ENCODE measurements around the gene LCAT. TPM values are rescaled to one million over a fixed set of nuclear protein-coding genes. Genes with fewer than 3 reads are reported as not detected.

LCAT gene
- total and polyA plus RNA-seq, 2 donors (not counting 1 experiment from before 2014, with no cell fraction given) = 7.6 to 16.3 TPM

GRCh38 chr16:67922221-67922620 is 21.7 kb downstream of the LCAT start:
- Mint-ChIP-seq H3K27ac (no peak overlapping the region), H3K27me3 (no peaks in the 10 kb centered on the region), H3K9me3 (ENCODE audit: insufficient read depth) (no peaks in the 10 kb centered on the region), H3K4me1 (peaks cover 20% of the 10 kb centered on the region), H3K4me3 (no peak overlapping the region)
- DNase-seq = no peak
- CTCF ChIA-PET = interaction anchor here (0.6 kb wide), 1 partner anchor 56 kb away, joined by 3 read pairs; no protein-coding TSS in a partner anchor
- Histone ChIP-seq H3K9ac (ENCODE audit: low read length) (no peak overlapping the region), H3K27me3 (replicated peaks in 1 of 4; ENCODE audit: control extremely low read depth in 1 of 4, control insufficient read depth in 3 of 4, insufficient read depth in 4 of 4, low read length in 3 of 4) (no peaks in the 10 kb centered on the region), H3K4me2 (replicated peaks; ENCODE audit: low read depth, low read length, poor library complexity, severe bottlenecking) (no peak overlapping the region), H3K36me3 (replicated peaks in 1 of 2; ENCODE audit: control extremely low read depth in 1 of 2, control insufficient read depth in 1 of 2, extremely low read depth in 1 of 2, insufficient read depth in 2 of 2, low read length in 1 of 2) (peaks cover 0 to 20% of the 10 kb centered on the region in 2 experiments), H3K79me2 (ENCODE audit: control insufficient read depth, insufficient read depth, low read length) (peaks cover 50% of the 10 kb centered on the region), H3K9me3 (ENCODE audit: control extremely low read depth in 1 of 3, control insufficient read depth in 2 of 3, insufficient read depth in 1 of 3, low read length in 2 of 3) (no peaks in the 10 kb centered on the region), H2AFZ (ENCODE audit: insufficient read depth, low read depth, low read length, poor library complexity, severe bottlenecking) (no peak overlapping the region), H3K4me3 (ENCODE audit: control extremely low read depth in 1 of 5, extremely low read depth in 1 of 5, insufficient read depth in 1 of 5, low read depth in 2 of 5, low read length in 4 of 5) (no peak overlapping the region), H3K4me1 (ENCODE audit: control insufficient read depth in 2 of 2, insufficient read depth in 2 of 2, low read length in 2 of 2) (peaks cover 9 to 22% of the 10 kb centered on the region in 2 donors), H4K20me1 (ENCODE audit: control insufficient read depth, insufficient read depth, low read length, poor library complexity, severe bottlenecking) (peaks cover 40% of the 10 kb centered on the region), H3K27ac (ENCODE audit: low read length in 2 of 2) (no peak overlapping the region)
- 95% methylated on average over 4 of the region's 5 CpGs for WGBS (ENCODE audit: insufficient coverage)
- TF ChIP-seq EZH2 (IDR thresholded peaks at IDR 0.05; ENCODE audit: borderline replicate concordance, insufficient read depth, low read depth, low read length, poor library complexity, severe bottlenecking) = no peak
- TF ChIP-seq CTCF (IDR thresholded peaks at IDR 0.05) = no peak
- no peak for ATAC-seq (ENCODE audit: low read depth)
- POLR2A ChIA-PET = no interaction called here
- intact Hi-C loops (cut with micrococcal nuclease) = no loop called here

- peaks cover 0 to 31% of the 10 kb centered on the region in 2 experiments for H3K36me3 ChIP-seq (replicated peaks in 1 of 2; ENCODE audit: control extremely low read depth in 1 of 2, control insufficient read depth in 1 of 2, extremely low read depth in 1 of 2, insufficient read depth in 2 of 2, low read length in 1 of 2)
- DNase-seq (no peak), ATAC-seq (ENCODE audit: low read depth) (no peak)
- Mint-ChIP-seq H3K4me1 (peaks cover 4% of the 10 kb centered on the region), H3K4me3 (no peak overlapping the region), H3K27ac (no peak overlapping the region), H3K9me3 (ENCODE audit: insufficient read depth) (no peaks in the 10 kb centered on the region), H3K27me3 (no peaks in the 10 kb centered on the region)
- no peaks in the 10 kb centered on the region for H3K9me3 ChIP-seq (ENCODE audit: control extremely low read depth in 1 of 3, control insufficient read depth in 2 of 3, insufficient read depth in 1 of 3, low read length in 2 of 3)
- H3K27me3 ChIP-seq (replicated peaks in 1 of 4; ENCODE audit: control extremely low read depth in 1 of 4, control insufficient read depth in 3 of 4, insufficient read depth in 4 of 4, low read length in 3 of 4) = no peaks in the 10 kb centered on the region
- peaks cover 56% of the 10 kb centered on the region for H4K20me1 ChIP-seq (ENCODE audit: control insufficient read depth, insufficient read depth, low read length, poor library complexity, severe bottlenecking)
- CTCF ChIA-PET = interaction anchor here (1.0 kb wide), 1 partner anchor 36 kb away, joined by 3 read pairs; the partner anchor contains the start of gene NRN1L
- 93% methylated on average over 6 of the region's 6 CpGs for WGBS (ENCODE audit: insufficient coverage)
- no peak overlapping the region for H3K27ac ChIP-seq (ENCODE audit: low read length in 2 of 2)
- H3K9ac ChIP-seq (ENCODE audit: low read length) = no peak overlapping the region
- peaks cover 75% of the 10 kb centered on the region for H3K79me2 ChIP-seq (ENCODE audit: control insufficient read depth, insufficient read depth, low read length)
- no peak overlapping the region for H2AFZ ChIP-seq (ENCODE audit: insufficient read depth, low read depth, low read length, poor library complexity, severe bottlenecking)
- H3K4me3 ChIP-seq (ENCODE audit: control extremely low read depth in 1 of 5, extremely low read depth in 1 of 5, insufficient read depth in 1 of 5, low read depth in 2 of 5, low read length in 4 of 5) = no peak overlapping the region
- POLR2A ChIA-PET = no interaction called here
- peaks cover 0 to 4% of the 10 kb centered on the region in 2 donors for H3K4me1 ChIP-seq (ENCODE audit: control insufficient read depth in 2 of 2, insufficient read depth in 2 of 2, low read length in 2 of 2)
- H3K4me2 ChIP-seq (replicated peaks; ENCODE audit: low read depth, low read length, poor library complexity, severe bottlenecking) = no peak overlapping the region
- no peak for TF ChIP-seq EZH2 (IDR thresholded peaks at IDR 0.05; ENCODE audit: borderline replicate concordance, insufficient read depth, low read depth, low read length, poor library complexity, severe bottlenecking)
- intact Hi-C loops (cut with micrococcal nuclease) = no loop called here
These were observed 24.2 kb downstream of the LCAT start for GRCh38 chr16:67919622-67920221.

Data from B cell (primary cell).